ENCODE data around the gene C12orf76.
"Not testable (repeated sequence)": the region's sequence is repeated elsewhere in the genome, so short reads cannot be mapped to it uniquely, and the experiment has no call there.

C12orf76 gene, protein sequence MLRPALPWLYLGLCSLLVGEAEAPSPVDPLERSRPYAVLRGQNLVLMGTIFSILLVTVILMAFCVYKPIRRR

DNA sequence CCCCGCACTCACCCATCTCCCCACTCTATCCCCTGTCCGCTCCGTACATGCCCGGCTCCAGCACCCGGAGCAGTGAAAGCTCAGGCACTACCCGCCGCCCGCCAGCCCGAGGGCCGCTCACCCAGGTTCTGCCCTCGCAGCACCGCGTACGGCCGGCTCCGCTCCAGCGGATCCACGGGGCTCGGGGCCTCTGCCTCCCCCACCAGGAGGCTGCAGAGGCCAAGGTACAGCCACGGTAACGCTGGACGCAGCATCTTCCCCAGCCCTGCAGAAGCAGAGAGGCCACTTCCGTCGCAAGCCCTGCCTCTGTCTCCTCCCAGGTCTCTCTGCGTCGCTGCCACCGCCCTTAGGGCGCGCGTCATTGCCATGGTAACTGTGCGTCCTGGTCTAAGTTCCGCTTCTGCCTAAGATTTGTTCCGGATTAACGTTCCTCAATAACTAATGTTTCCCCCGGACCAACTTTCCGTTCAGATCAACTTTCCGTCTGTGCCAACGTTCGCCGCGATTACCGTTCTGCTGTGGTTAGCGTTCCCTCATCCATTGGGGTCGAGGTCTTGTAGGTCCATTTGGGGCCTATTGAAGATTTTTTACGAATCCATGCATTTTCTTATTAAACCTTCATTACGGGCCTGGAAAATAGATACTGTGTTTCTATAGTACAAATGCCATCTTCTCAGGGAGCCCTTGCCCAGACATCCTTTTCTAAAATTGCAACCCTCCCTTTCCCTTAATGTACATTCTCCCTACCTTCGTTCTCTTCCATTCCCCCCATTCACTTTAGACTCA is at the start of gene C12orf76:
Gene C12orf76, minus strand, starts transcription at position 281 of the 786 bp plus-strand sequence. Its CDS starts 27 bp downstream, at position 254.
- DNase-seq, result peak; percentile 97

- DNase-seq, result no peak
These were observed 45.4 kb upstream of the C12orf76 start for GRCh38 chr12:110093631-110094311.

GRCh38 chr12:110091136-110091711 is 42.9 kb upstream of the C12orf76 start:
- DNase-seq, result no peak

DNA sequence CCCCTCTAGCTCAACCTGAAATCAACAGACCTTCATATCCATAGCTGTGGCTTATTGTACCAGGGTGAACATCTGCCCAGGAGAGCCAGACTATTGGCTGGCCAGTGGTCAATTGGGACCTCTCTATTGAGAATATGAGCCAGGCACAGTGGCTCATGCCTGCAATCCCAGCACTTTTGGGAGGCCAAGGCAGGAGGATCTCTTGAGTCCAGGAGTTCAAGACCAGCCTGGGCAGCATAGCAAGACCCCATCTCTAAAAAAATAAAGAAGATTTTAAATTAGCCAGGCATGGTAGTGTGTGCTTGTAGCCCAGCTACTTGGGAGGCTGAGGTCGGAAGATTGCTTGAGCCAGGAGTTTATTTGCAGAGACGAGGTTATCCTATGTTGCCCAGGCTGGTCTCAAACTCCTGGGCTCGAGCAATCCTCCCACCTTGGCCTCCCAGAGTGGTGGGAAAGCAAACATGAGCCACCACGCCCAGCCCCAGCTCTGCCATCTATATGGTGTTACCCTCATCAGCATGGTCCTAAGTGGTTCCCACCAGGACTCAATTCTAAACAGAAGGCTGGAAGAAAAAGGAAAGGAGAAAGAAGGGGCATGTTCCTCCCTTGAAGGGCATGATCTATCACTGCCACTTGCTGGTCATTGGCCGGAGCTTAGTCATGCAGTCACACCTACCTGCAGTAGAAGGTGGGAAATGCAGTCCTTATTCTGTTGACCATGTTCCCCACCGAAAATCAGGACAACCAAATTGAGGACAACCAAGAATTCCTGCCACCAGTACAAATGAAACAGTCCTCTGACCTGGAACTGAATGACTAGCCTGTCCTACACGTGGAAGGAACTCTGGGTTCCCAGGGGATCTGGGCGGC is 42.2 kb upstream of the C12orf76 start:
- no peak for DNase-seq

DNA sequence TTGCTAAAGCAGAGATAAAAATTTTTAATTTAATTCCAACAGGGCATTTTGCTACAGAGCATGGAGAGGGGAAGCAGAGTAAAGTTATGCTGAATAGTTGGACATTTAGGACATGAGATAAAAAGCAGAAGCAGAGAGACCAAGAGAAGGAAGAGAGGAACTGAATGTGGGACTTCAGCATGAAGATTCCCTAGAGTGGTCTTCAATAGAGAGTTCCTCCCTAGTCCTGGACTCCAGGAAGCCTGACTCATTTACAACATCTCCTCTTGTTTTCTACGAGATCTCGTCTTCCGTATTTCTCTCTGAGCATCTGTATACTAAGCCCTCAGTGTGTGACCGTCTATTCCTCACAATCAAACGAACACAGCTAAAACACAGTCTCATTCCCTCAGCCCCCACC is 40.6 kb upstream of the C12orf76 start:
- DNase-seq, result no peak

- DNase-seq, result not testable (repeated sequence)
These were observed 39.9 kb upstream of the C12orf76 start for GRCh38 chr12:110088216-110088615.

DNA sequence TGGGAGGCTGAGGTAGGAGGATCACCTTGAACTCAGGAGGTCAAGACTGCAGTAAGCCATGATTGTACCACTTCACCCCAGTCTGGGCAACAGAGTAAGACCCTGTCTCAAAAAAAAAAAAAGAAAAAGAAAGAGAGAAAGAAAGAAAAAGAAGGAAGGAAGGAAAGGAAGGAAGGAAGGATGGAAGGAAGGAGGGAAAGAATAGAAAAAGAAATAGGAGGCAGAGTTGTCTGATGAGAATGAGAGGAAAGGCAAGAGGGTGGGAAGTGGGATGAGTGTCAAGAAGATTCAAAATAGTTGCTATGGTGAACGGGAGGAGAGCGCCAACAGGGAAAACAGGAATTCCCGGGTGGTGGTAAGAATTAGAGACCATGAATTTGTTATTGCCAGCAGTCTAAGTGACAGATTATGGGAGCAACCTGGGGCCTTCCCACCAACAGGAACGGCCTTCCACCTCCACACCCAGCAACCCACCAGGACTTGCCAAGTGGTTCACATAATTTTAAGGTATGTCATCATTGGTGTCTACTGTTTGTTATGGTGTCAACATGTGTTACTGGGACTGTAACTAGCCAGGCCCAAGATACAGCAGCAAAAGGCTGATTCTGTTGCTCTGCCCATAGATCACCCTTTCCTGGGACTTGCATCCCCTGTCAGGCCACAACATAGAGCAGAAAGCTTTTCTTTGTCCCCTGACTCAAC is 36.1 kb upstream of the C12orf76 start:
- no peak for DNase-seq

- DNase-seq, result no peak
These were observed 32.1 kb upstream of the C12orf76 start for GRCh38 chr12:110080410-110080809.

- DNase-seq, result no peak
These were observed 31.4 kb upstream of the C12orf76 start for GRCh38 chr12:110079477-110080400.

GRCh38 chr12:110077800-110078199 is 29.5 kb upstream of the C12orf76 start:
- DNase-seq, result no peak

DNA sequence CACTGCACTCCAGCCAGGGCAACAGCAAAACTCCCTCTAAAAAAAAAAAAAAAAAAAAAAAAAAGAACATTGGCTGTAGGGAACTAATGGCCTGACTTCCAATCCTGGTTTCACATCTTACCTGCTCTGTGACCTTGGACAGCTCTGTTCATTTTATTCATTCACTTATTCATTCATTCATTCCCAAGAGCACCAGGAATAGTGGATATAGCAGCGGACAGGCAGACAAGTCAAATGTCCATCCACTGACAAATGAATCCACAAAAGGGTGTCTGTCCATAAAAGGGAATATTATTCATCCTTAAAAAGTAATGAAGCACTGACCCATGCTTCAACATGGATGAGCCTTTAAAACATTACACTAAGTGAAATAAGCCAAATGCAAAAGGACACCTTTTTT is 27.6 kb upstream of the C12orf76 start:
- no peak for DNase-seq

DNA sequence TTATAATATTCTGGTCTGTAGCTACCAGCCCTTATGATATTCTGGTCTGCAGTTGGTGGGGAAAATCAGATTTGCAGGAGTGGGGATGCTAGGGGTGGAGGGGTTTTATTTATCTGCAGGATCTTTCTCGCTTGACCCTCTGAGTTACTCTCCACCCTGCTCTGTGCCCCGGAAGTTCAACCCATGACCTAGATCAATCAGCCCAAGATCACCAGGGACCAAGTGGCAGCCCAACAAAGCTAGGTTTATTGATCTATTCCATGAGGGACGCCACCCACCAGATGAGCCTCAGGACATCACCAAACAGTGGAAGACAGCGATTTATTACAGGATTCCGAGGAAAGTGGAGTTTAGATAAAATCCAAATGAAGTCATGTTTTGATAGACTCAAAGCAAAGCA is 25.8 kb upstream of the C12orf76 start:
- no peak for DNase-seq

DNA sequence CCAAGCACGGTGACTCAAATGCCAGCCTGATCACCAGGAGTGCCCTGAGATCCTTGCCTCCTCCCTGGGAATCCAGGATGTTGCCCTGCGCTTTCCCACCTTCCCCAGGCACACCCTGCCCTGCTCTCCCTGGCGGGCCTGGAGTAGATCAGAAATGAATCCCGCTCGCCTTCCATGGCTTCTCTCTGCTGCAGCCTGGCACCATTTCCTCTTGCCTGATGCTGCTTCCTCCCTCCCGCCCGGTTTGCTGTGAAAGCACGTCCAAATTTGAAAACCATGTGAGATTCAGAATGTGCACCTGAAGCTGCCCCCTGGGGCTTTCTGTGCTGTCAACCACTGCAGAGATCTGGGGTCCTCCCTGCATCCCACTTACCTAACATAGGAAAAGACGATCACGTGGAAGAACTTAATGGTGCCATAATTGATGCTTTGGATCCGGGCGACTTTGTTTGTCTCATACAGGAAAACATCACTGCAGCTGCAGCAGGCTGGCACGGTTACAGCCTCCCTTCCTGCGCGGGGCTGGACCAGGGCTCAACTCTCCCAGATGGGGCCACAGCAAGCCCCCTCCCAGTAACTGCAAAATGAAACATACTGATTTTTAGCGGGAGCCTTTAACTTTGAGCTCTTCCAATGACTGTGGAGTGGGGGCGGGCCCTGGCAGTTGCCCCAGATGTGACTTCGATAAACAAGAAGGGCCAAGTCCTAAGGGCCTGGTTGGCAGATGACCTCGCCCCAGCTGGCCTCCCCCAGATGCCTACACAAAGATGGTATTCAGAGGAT is 24.9 kb upstream of the C12orf76 start:
- DNase-seq, result peak; percentile 20

GRCh38 chr12:110072636-110073035 is 24.3 kb upstream of the C12orf76 start:
- DNase-seq, result not testable (repeated sequence)

DNA sequence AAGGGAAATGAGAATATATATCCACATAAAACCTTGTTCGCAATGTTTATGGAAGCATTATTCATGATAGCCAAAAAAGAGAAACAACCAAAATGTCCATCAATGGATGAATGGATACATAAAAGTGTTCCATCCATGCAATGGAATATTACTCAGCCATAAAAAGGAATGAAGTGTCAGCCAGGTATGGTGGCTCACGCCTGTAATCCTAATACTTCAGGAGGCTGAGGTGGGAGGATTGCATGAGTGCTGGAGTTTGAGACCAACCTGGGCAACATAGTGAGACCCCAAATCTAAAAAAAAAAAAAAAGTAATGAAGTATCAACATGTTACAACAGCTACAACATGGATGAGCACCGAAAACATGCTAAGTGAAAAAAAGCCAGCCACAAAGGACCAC is 23.6 kb upstream of the C12orf76 start:
- no peak for DNase-seq

GRCh38 chr12:110071504-110071903 is 23.2 kb upstream of the C12orf76 start:
- no peak for DNase-seq

DNA sequence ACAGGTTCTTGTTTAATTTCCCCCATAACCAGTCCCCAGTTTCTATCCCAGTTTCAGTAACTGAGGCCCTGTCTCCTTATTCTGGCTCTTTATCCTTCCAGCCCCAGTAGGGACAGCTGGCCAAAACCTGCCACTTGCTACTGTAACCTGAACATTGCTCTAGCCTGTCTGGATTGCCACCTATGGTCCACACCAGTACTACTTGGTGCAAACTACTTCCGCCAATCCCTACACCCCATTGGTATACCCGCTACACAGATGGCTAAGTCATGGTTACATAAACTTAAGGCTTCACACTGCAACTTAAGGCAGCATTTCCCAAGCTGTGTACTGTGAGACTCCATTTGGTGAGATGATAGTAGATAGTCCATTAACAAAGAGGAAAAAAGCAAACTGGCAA is 20.3 kb upstream of the C12orf76 start:
- DNase-seq, result no peak

GRCh38 chr12:110068115-110068514 is 19.8 kb upstream of the C12orf76 start:
- not testable (repeated sequence) for DNase-seq

DNA sequence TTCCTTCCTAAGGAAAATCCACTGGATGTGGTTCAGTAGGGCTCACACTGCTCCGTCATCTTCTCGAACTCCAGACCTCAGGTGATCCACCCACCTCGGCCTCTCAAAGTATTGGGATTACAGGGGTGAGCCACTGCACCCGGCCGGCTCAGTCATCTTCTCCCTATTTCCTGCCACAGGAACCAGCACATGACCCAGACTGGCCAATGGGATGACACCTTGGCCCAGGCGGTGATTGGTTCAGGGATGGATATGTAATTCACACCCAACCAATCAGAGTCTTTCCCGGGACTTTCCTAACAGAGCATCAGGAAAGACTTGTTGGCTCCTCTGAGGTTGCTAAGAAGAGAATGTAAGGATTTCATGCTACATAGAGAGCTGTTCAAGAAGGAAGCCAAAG is 19.2 kb upstream of the C12orf76 start:
- DNase-seq, result no peak

DNA sequence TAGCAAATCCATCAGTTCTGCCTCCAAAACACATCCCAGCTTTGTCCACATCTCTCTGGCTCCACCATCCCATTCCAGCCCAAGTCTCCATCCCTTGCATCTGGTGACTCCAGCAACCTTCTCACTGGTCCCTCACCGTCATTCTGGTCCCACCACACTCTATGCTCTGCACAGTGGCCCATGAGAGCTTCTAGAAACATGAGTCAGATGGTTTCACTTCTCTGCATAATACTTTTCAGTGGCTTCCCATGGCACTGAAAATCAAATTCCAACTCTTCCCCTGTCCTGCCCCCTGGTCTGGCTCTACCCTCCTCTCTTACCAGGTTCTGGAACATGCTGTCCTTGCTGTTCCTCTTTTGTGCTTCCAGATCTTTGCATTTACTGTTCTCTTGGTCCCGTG is 17.2 kb upstream of the C12orf76 start:
- no peak for DNase-seq

All from NCI-H345 (cell line).